ENCODE data around the gene ANKRD18B. TPM values are rescaled to one million over a fixed set of nuclear protein-coding genes. Genes with fewer than 3 reads are reported as not detected.
"Not testable (repeated sequence)": the region's sequence is repeated elsewhere in the genome, so short reads cannot be mapped to it uniquely, and the experiment has no call there.

Gene ANKRD18B
- 2.0 TPM for total RNA-seq
- long read RNA-seq: 0 reads

GRCh38 chr9:33523397-33524305 lies at the start of gene ANKRD18B:
ANKRD18B (plus strand) TSS chr9:33524251; CDS start chr9:33524490, 239 bp downstream.
- DNase-seq (ENCODE audit: low spot score); intact Hi-C loops (cut with DNase I): not testable (repeated sequence)

GRCh38 chr9:33475357-33475756 lies 48.7 kb upstream of the ANKRD18B start:
- no peak for DNase-seq (ENCODE audit: low spot score)
- intact Hi-C loops (cut with DNase I): loop anchor here (2.0 to 10.0 kb wide), 2 partner anchors 35 to 191 kb away; no protein-coding TSS in a partner anchor

GRCh38 chr9:33476503-33476902 lies 47.5 kb upstream of the ANKRD18B start:
- intact Hi-C loops (cut with DNase I): loop anchor here (10.0 kb wide), 1 partner anchor 192 kb away; no protein-coding TSS in a partner anchor
- peak; percentile 61 for DNase-seq (ENCODE audit: low spot score)

GRCh38 chr9:33480106-33480505 lies 43.9 kb upstream of the ANKRD18B start:
- DNase-seq (ENCODE audit: low spot score): no peak

GRCh38 chr9:33480976-33481375 lies 43.1 kb upstream of the ANKRD18B start:
- intact Hi-C loops (cut with DNase I): no loop called here
- peak; percentile 5 for DNase-seq (ENCODE audit: low spot score)

More at GRCh38 chr9:33480106-33480505, 43.9 kb upstream of the ANKRD18B start:
- intact Hi-C loops (cut with DNase I): no loop called here

GRCh38 chr9:33485312-33485711 lies 38.7 kb upstream of the ANKRD18B start:
- intact Hi-C loops (cut with DNase I); DNase-seq (ENCODE audit: low spot score): not testable (repeated sequence)

GRCh38 chr9:33489066-33489465 lies 35.0 kb upstream of the ANKRD18B start:
- intact Hi-C loops (cut with DNase I): no loop called here
- no peak for DNase-seq (ENCODE audit: low spot score)

GRCh38 chr9:33493819-33494218 lies 30.2 kb upstream of the ANKRD18B start:
- DNase-seq (ENCODE audit: low spot score); intact Hi-C loops (cut with DNase I): not testable (repeated sequence)

- no peak for DNase-seq (ENCODE audit: low spot score)
- intact Hi-C loops (cut with DNase I): no loop called here
Measured at GRCh38 chr9:33498387-33498786, 25.7 kb upstream of the ANKRD18B start.

- no peak for DNase-seq (ENCODE audit: low spot score)
- intact Hi-C loops (cut with DNase I): no loop called here
Measured at GRCh38 chr9:33506626-33507370, 17.3 kb upstream of the ANKRD18B start.

- DNase-seq (ENCODE audit: low spot score): peak; percentile 87
- intact Hi-C loops (cut with DNase I): loop anchor here (2.0 kb wide), 1 partner anchor 36 kb away; no protein-coding TSS in a partner anchor
Measured at GRCh38 chr9:33510262-33511183, 13.5 kb upstream of the ANKRD18B start.

- not testable (repeated sequence) for DNase-seq (ENCODE audit: low spot score)
- intact Hi-C loops (cut with DNase I): loop anchor here (2.0 kb wide), 1 partner anchor 36 kb away; no protein-coding TSS in a partner anchor
Measured at GRCh38 chr9:33511184-33511517, 12.9 kb upstream of the ANKRD18B start.

- DNase-seq (ENCODE audit: low spot score); intact Hi-C loops (cut with DNase I): not testable (repeated sequence)
Measured at GRCh38 chr9:33512535-33512934, 11.5 kb upstream of the ANKRD18B start.

- DNase-seq (ENCODE audit: low spot score); intact Hi-C loops (cut with DNase I): not testable (repeated sequence)
Measured at GRCh38 chr9:33515342-33515995, 8.6 kb upstream of the ANKRD18B start.

GRCh38 chr9:33516397-33516796 lies 7.7 kb upstream of the ANKRD18B start:
- DNase-seq (ENCODE audit: low spot score); intact Hi-C loops (cut with DNase I): not testable (repeated sequence)

- DNase-seq (ENCODE audit: low spot score): no peak
- intact Hi-C loops (cut with DNase I): no loop called here
Measured at GRCh38 chr9:33517373-33517772, 6.7 kb upstream of the ANKRD18B start.

- intact Hi-C loops (cut with DNase I); DNase-seq (ENCODE audit: low spot score): not testable (repeated sequence)
Measured at GRCh38 chr9:33517934-33518577, 6.0 kb upstream of the ANKRD18B start.

GRCh38 chr9:33521861-33522260 lies 2.2 kb upstream of the ANKRD18B start:
- intact Hi-C loops (cut with DNase I): not testable (repeated sequence)

More at GRCh38 chr9:33521861-33522260, 2.2 kb upstream of the ANKRD18B start:
- DNase-seq (ENCODE audit: low spot score): not testable (repeated sequence)
